ENCODE results near the gene SLC31A1.
A peak's percentile ranks its signal among the peaks of the same experiment; 100 is the strongest.

SLC31A1 gene

DNA sequence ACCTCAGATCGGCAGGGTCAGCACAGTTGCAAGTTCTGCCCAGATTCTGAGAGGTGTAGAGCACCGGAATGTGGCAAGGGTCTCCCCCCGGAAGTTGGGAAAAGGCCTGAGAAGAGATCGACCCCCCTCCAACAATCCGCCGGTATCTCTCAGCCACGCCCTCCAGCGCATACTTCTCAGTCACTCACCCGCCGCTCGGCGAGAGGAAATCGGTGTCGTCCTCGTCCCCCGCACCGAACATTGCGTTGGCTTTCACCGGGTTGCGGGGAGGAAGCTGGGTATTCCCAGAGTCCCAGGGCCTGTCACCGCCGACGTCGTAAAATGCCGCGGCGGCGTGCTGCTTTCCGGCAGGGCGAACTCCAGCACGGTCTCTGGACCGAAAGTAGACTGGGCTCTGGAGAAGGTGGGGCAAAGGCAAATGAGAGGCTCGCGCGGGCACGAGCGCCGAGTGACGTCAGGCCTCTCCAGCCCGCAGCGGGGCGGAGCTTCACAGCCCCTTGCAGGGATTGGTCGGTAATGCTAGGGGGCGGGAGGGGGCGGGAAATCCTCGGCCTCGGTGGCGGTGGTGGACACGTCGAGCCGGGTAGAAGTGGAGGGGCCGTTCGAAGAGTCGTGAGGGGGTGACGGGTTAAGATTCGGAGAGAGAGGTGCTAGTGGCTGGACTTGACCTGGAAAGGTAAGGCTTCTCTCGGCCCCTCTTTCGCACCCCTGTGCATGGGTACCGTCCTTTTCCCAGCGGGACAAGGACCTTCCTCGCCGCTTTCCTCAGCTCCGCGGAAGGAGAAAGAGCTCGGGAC is at the start of gene SLC31A1, which contains the start of gene FKBP15:
TSS of gene SLC31A1 (plus strand) at position 542 of the 797 bp plus-strand sequence. CDS start 34,605 bp downstream, outside the sequence.
TSS of gene FKBP15 (minus strand) at position 275 of the 797 bp plus-strand sequence. CDS start at position 241, 34 bp downstream.
- DNase-seq (ENCODE audit: low read depth in 2 of 2), result peak; percentile 94

DNA sequence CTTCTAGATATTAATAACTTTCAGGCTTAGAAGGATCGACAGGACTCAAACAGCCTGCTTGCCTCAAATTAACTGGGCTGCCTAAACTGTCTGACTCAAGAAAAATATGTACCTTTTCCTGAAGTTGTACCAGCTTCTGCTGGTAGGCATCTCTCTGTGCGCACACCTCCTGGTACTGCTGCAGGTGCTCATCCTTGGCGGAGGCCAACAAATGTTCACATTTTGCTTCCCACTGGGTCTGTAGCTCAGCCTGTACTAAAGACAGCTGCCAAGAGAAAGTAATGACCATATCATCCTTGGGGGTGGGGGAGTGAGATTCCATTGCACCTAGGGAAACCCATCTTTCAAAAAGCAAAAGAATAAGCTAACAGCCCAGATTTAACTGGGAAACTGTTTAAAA is 48.0 kb upstream of the SLC31A1 start:
- DNase-seq (ENCODE audit: low read depth in 2 of 2), result no peak

DNA sequence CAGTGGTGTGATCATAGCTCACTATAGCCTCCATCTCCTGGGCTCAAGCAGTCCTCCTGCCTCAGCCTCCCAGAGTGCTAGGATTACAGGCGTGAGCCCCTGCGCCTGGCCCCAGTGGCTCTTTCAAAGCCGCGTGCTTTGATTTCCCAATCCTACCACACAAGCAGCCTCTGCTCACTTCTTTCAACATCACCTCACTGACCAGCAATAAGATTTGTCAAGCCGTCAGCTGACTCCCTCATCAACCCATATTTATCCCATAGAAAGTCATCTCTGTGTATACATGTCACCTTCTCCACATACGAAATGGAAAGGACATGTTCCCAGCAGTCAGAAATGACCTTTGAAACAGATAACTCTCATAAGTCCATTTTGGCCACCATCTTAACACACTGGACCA is 44.5 kb upstream of the SLC31A1 start:
- DNase-seq (ENCODE audit: low read depth in 2 of 2), result no peak

GRCh38 chr9:113177251-113177650 is 44.1 kb upstream of the SLC31A1 start:
- DNase-seq (ENCODE audit: low read depth in 2 of 2), result no peak

- DNase-seq (ENCODE audit: low read depth in 2 of 2), result no peak
Observed at GRCh38 chr9:113178087-113178486, 43.3 kb upstream of the SLC31A1 start.

DNA sequence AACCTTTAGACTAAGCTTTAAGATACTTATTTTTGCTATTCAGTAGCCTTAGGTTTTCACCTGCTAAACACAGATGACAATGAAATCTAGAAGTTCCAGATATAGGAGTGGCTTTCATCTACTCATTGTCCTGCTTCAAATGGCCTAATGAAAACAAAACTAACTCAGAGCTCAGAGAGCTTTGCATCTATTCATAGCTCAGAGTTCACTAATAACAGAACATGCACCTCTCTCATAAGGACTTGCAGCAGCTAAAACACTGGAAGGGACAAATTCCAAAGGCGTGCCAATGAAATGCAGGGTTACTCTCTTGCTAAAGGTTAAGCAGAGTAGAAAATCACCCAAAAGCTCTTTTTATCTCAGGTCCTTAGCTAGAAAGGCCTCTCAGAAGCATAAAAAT is 41.5 kb upstream of the SLC31A1 start:
- no peak for DNase-seq (ENCODE audit: low read depth in 2 of 2)

- DNase-seq (ENCODE audit: low read depth in 2 of 2), result no peak
Observed at GRCh38 chr9:113181165-113181564, 40.2 kb upstream of the SLC31A1 start.

DNA sequence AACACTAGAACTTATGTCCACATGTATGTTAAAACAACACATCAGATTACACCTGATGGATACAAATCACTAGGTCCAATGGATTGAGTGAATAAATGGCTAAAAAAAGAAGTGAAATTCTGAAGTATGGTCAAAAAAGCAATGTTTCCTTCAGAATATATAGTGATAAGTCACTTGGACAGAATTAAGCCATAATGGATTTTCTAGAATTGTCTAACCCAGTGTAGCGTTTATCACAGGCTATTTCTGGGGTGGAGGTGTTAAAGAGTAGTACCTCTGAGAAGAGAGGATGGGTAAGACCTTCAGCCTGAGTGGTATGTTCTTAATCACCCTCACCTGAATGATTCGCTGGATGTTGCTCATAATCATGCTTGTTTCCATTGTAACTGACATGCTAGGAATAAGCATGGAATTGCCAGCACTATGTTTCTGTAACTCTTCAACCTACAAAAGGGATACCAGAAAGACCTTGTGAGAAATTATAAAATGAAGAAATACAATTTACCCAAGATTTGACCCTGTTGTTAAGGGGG is 37.3 kb upstream of the SLC31A1 start:
- DNase-seq (ENCODE audit: low read depth in 2 of 2), result no peak

DNA sequence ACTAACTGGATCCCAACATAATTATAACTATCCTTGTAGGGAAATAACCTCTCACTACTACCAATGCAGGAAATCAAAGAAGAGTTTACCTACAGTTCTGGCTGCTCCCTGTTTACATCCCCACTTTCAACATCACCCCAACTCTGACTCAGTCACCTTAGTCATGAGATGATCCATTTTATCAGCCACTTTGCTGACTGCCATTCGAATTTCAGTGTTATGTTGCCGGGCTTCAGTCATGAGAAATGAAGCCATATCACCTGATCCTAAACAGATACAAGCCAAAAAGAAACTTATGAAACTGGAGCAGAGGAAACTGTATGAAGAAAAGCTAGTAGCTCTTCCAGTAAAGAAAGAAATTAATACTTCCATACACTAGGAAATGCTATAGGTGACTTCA is 36.8 kb upstream of the SLC31A1 start:
- no peak for DNase-seq (ENCODE audit: low read depth in 2 of 2)

GRCh38 chr9:113185271-113185670 is 36.1 kb upstream of the SLC31A1 start:
- no peak for DNase-seq (ENCODE audit: low read depth in 2 of 2)

- DNase-seq (ENCODE audit: low read depth in 2 of 2), result no peak
Observed at GRCh38 chr9:113186137-113186755, 35.1 kb upstream of the SLC31A1 start.

- DNase-seq (ENCODE audit: low read depth in 2 of 2), result no peak
Observed at GRCh38 chr9:113187929-113188595, 33.3 kb upstream of the SLC31A1 start.

GRCh38 chr9:113192455-113192854 is 28.9 kb upstream of the SLC31A1 start:
- no peak for DNase-seq (ENCODE audit: low read depth in 2 of 2)

- no peak for DNase-seq (ENCODE audit: low read depth in 2 of 2)
Observed at GRCh38 chr9:113199683-113200329, 21.5 kb upstream of the SLC31A1 start.

DNA sequence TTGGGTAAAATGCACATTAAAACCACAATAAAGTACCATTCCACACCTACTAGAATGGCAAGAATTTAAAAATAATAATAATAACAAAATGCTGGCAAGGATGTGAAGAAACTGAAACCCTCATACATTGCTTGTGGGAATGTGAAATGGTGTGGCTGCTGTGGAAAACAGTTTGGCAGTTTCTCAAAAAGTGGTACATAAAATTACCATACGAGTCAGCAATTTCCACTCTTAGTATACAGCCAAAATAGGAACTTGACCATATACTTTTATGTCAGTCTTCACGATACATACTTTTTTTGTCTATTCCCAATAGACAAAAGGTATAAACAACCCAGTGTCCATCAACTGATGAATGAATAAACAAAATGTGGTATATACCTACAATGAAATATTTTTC is 15.9 kb upstream of the SLC31A1 start:
- DNase-seq (ENCODE audit: low read depth in 2 of 2), result no peak

GRCh38 chr9:113205861-113206260 is 15.5 kb upstream of the SLC31A1 start:
- no peak for DNase-seq (ENCODE audit: low read depth in 2 of 2)

- DNase-seq (ENCODE audit: low read depth in 2 of 2), result no peak
Observed at GRCh38 chr9:113210815-113211214, 10.5 kb upstream of the SLC31A1 start.

DNA sequence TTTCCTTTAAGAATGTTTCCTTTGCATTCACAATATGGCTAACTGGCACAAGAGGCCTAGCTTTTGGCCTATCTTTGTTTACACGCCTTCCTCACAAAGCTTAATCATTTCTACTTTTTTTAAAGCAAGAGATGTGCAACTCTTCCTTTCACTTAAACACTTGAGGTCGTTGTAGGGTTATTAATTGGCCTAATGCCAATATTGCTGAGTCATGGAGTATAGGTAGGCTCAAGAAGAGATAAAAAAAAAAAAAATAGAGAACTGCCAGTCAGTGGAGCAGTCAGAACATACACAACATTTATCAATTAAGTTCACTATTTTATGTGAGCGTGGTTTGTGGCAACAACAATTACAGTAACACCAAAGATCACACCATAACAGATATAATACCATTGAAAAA is 6.2 kb upstream of the SLC31A1 start:
- DNase-seq (ENCODE audit: low read depth in 2 of 2), result no peak

DNA sequence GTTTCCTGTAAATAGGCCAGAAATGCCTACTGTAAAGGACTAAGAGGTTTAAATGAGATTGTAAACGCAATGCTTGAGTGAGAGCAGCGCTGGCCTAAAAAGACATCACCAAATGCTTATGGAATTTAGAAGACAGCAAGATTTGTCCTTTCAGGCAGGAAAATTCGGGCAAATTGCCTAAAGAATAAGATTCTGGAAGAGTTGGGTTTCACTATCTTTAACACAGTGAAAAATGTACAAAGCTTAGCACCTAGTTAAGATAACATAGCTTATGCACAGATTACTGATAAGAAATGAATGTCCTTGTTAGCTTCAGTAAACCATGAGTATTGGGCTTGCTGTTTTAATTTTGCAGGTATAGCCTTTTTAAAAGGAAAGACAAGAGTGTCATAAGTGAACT is 4.9 kb upstream of the SLC31A1 start:
- no peak for DNase-seq (ENCODE audit: low read depth in 2 of 2)

- no peak for DNase-seq (ENCODE audit: low read depth in 2 of 2)
Observed at GRCh38 chr9:113219186-113219936, 2.0 kb upstream of the SLC31A1 start.

GRCh38 chr9:113219969-113220368 is 1.4 kb upstream of the SLC31A1 start:
- no peak for DNase-seq (ENCODE audit: low read depth in 2 of 2)
